ENCODE results near the gene NBPF8.
"Not testable (repeated sequence)": the region's sequence is repeated elsewhere in the genome, so short reads cannot be mapped to it uniquely, and the experiment has no call there.

DNA sequence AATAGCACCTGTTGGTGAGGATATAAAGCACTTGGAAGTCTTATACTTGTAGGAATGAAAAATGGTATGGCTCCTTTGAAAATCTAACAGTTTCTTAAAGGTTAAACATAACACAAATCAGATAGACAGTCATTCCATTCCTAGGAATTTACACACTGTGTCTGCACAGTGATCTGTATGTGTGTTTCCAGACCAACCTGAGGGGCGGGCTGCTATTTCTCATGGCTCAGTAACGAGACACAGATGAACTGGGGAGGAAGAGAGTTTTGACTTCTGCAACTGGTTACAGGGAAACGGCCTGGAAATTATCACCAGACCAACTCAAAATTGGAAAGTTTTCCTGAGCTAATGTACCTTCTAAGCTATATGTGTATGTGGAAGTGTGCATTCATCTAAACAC is 16.8 kb downstream of the NBPF8 start:
- TF ChIP-seq POLR2A, CTCF, POLR2AphosphoS5 (IDR thresholded peaks at IDR 0.05): not testable (repeated sequence)
